T-helper 1 cell treated with Interleukin-12 subunit alpha and Interleukin-12 subunit beta and Interleukin-4 antibody, amounts not matched to agents 30 ng/mL and 1 ng/mL, for 36 hours (primary cell): ENCODE measurements around the gene RBFA. TPM values are rescaled to one million over a fixed set of nuclear protein-coding genes. Genes with fewer than 3 reads are reported as not detected.
"Not testable (repeated sequence)": the region's sequence is repeated elsewhere in the genome, so short reads cannot be mapped to it uniquely, and the experiment has no call there.

Experiments used
- intact Hi-C: fragments of 100-400 bp; cut with micrococcal nuclease; formaldehyde crosslinking; loops from one replicate; pipeline ENCODE4 v1.15.1; 2024
- total RNA-seq: library from RNA; stranded (reverse); gene quantifications from 2 replicates; pipeline ENCODE4 v1.2.3, GENCODE V29; 2022

Gene RBFA
- total RNA-seq = 20.8 and 20.9 TPM in 2 replicates

GRCh38 chr18:80034068-80034851 lies at the start of gene RBFA:
Gene RBFA, plus strand, starts transcription at chr18:80034434. Its CDS starts 62 bp downstream, at chr18:80034496.
- intact Hi-C loops = loop anchor here (1.0 kb wide), 6 partner anchors 46 to 355 kb away; partner anchors contain the start of genes CTDP1, HSBP1L1, SLC66A2 and TXNL4A

GRCh38 chr18:79985172-79985571 lies 49.1 kb upstream of the RBFA start:
- intact Hi-C loops = no loop called here

DNA sequence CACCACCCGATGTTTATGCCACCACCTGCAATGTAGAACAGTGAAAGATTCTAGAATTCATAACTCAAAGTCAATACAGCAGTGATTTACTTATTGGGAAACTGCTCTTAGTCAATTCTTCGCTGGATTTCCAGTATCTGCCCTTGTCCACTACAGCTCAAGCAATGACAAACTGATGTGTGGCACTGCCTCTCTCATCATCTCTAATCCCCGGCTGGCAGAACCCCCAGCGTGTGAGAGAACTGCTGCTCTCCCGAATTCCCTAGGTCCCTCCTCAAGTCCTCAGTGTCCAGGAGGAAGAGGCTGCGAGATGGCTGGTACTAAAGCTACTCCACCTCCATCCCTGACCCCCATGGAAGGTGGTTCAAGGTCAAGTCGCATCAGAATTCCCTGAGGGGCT lies 47.5 kb upstream of the RBFA start:
- intact Hi-C loops = no loop called here

DNA sequence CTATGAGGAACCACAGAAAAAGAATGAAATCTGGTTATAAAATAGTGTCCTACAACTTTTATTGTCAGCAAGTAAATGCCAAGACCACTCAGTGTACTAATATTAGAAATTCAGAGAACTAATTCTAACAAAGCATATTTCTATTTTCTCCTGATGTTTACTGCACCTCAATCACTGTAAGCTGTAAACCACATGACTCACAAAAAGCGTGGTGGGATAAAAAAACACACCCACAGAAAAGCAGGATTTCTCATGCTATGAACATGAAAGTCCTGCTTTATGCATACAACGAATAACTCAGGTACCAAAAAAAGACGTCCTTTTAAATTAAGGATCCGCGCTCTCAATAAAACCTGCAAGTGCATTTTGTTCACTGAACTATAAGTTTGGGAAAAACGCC lies 46.7 kb upstream of the RBFA start:
- intact Hi-C loops = no loop called here

GRCh38 chr18:79988071-79988450 lies 46.2 kb upstream of the RBFA start:
- intact Hi-C loops = loop anchor here (1.0 to 2.0 kb wide), 9 partner anchors 23 to 919 kb away; partner anchors contain the start of genes ADNP2, ATP9B, CTDP1 and RBFA

DNA sequence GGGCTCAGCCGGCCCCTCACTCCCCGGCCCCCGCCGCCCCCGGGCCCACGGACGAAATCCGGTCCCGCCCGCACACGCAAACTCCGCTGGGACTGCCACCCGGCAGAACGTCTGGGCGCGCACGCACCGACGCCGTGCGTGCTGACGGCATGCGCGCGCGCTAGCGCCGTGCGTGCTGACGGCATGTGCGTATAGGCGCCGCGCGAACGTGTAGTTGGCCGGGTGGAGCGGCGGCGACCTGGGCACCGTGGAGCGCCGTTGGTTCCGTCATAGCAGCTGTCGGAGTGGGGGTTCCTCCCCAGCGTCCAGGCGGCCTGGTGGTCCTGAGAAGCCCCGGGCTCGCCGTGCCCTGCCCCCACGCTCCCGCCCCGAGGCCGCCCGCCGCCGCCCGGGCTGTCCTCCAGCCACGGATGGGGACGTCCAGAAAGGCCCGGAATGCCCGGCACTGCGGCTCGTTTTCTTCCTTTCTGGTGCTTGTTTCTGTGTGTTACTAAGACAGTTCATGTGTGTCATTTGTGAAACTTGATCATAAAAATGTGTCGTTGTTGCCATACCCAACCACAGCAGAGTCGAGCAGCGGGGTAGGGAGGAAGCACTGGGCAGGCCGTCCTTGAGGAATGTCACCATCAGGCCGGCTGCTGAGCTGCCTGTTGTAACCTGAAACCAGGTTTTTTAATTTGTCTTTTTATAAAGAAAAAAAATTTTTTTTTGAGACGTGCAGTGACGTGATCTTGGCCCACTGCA lies 45.6 kb upstream of the RBFA start, which contains the start of gene TXNL4A:
TXNL4A (minus strand) TSS at position 113 of the 744 bp plus-strand sequence. CDS start 171 bp downstream, outside the sequence.
- intact Hi-C loops = loop anchor here (1.0 to 2.0 kb wide), 9 partner anchors 23 to 919 kb away; partner anchors contain the start of genes ADNP2, ATP9B, CTDP1 and RBFA

- intact Hi-C loops = loop anchor here (2.0 kb wide), 2 partner anchors 166 to 582 kb away; no protein-coding TSS in a partner anchor
These were observed 45.1 kb upstream of the RBFA start for GRCh38 chr18:79989195-79989497.

GRCh38 chr18:79991494-79991893 lies 42.7 kb upstream of the RBFA start:
- intact Hi-C loops = no loop called here

DNA sequence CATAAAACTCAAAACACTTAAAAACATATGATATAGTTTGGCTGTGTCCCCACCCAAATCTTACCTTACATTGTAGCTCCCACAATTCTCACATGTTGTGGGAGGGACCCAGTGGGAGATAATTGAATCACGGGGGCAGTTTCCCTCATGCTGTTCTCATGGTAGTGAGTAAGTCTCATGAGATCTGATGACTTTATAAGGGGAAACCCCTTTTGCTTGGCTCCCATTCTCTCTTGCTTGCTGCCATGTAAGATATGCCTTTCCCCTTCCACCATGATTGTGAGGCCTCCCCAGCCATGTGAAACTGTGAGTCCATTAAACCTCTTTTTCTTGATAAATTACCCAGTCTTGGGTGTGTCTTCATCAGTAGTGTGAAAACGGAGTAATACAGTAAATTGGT lies 34.5 kb upstream of the RBFA start:
- intact Hi-C loops = not testable (repeated sequence)

GRCh38 chr18:80000877-80001276 lies 33.4 kb upstream of the RBFA start:
- intact Hi-C loops = no loop called here

DNA sequence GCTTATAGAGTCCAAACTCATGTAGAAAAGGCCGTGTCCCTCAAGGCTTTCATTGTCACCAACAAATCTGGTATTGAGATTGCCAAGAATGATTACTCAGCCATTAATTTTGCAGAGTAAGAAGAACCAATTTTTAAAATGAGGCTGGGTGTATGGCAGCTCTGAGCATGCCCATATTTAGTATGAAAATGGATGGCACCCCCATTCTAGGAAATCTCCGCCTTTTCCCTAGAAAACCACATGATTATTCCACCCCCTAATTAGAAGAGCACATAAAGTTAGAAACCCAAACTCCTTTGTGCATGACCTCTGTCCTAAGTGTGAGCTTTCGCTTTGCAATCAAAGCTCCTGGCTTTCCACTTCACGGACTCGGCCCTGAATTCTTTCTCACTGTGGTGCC lies 31.8 kb upstream of the RBFA start:
- intact Hi-C loops = no loop called here

- intact Hi-C loops = no loop called here
These were observed 29.5 kb upstream of the RBFA start for GRCh38 chr18:80004600-80005342.

DNA sequence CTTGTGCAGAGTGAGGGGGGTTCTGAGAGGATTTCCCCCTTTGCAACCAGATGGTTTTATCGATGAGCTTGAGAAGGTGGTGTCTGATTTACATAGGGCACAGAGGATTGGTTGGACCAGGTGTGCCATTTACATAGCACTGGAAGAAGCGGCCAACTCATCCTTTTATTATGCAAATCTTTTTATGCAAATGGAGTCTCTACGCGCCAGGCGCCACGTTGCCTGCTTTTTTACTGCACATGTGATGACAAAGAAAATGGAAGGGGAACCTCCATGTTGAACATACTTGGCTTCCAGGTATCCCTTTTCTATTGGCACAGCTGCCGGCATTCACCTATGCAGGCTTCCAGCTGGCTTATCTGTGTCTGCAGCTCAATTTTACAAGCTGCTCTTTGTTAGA lies 27.5 kb upstream of the RBFA start:
- intact Hi-C loops = no loop called here

- intact Hi-C loops = no loop called here
These were observed 24.3 kb upstream of the RBFA start for GRCh38 chr18:80009661-80010550.

DNA sequence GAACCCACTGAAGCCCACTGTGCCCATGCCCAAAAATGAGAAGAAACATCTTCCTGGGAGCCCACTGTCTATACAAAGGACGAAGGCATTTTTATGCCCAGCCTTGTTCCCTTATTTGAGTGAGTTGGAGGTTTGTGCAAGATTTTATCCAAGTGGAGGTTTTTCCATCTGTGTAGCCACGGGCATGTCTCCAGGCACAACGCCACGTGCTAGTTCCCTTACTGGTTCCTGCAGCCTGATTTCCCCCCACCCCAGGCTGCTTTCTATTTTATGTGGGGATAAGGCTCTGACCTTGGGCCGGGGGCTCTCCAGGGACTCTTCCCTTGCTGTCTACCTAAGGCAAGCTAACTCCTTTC lies 23.7 kb upstream of the RBFA start:
- intact Hi-C loops = no loop called here

- intact Hi-C loops = not testable (repeated sequence)
These were observed 22.6 kb upstream of the RBFA start for GRCh38 chr18:80011496-80012137.

DNA sequence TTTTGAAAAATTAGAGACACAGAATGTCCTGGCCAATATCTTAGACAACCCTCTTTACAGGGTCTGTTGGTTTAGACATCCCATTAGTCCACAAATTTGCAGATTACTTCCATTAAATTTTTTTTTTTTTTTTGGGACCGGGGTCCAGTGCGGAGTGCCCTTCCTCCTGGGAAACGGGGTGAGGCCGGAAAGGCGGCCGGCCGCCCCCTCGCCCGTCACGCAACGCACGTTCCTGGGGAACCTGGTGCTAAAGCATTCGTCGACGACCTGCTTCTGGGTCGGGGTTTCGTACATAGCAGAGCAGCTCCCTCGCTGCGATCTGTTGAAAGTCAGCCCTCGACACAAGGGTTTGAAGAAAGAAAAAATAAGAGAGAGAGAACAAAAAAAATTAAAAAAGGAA lies 21.5 kb upstream of the RBFA start:
- intact Hi-C loops = no loop called here

DNA sequence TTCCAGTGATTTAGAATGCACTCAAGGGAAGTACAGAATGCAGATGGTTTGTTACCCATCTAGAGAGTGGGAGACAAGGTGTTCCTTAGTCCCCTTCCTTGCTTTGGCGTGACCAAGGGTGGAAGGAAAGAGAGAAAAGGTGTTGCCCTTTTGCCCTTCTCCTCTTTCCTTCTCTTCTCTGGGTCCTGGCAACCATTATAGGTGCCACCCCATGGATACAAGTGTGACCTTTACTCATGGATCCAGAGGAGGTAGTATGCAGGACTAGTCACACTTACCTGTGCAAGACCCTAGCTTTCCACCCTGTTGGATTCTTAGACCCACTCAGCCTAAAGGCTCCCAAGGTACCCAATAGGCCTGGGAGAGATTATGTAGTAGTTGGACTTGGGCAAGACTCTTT lies 11.6 kb upstream of the RBFA start:
- intact Hi-C loops = no loop called here

- intact Hi-C loops = no loop called here
These were observed 11.1 kb upstream of the RBFA start for GRCh38 chr18:80023173-80023572.

DNA sequence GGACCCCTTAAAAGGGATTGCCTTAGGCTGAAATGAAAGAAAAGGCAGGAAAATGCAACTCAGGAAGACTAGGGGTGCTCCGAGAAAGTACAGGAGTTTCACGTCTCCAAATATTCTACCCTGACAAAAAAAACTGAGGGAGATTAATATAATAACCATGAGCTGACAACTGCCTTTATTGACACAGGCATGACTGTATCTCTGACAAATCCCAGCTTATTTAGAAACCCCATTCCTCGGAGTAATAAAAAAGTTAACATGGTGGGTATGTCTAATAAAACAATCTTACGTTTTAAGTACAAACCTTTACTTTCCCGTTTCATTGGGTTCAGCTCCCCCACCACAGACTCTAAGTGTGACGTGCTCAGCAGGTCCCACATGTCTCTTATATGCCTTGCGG lies 7.9 kb upstream of the RBFA start:
- intact Hi-C loops = no loop called here
